GM19324 (cell line): ENCODE measurements around the gene GPR137.
A peak's percentile ranks its signal among the peaks of the same experiment; 100 is the strongest.

Experiments
- ATAC-seq: cut with Tn5 transposase; IDR thresholded peaks from one replicate; pipeline ENCODE4 v1.9.1; 2021; ENCODE audit warnings: mild to moderate bottlenecking, moderate library complexity; ENCODE audit not compliant: unreplicated experiment, low FRiP score

The GPR137 gene

GRCh38 chr11:64263021-64263946 lies 22.4 kb upstream of the GPR137 start:
- no peak for ATAC-seq

GRCh38 chr11:64263947-64264317 lies 21.7 kb upstream of the GPR137 start:
- ATAC-seq = no peak

DNA sequence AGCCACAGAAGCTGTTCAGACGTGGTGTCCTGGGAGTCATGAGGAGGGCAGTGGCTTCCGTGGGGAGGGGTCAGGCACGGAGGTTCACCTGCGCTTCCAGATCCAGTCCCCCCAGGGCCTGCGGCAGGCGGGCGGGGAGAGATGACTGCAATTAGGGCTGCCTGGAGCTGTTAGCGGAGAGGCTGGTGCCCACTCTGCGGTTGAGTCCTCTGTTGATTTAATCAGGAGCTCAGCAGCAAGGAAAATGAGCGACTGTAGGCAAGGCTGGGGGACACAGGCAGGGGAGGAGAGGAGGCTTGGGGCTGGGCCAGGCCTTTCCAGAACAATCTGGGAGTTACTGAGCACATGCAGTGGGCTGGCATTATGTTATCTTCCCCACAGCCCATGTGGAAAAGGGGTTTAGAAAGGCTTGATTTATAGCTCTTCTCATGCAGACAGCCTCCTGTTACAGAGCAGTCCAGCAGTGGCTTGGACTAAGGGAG lies 21.2 kb upstream of the GPR137 start:
- ATAC-seq = no peak

DNA sequence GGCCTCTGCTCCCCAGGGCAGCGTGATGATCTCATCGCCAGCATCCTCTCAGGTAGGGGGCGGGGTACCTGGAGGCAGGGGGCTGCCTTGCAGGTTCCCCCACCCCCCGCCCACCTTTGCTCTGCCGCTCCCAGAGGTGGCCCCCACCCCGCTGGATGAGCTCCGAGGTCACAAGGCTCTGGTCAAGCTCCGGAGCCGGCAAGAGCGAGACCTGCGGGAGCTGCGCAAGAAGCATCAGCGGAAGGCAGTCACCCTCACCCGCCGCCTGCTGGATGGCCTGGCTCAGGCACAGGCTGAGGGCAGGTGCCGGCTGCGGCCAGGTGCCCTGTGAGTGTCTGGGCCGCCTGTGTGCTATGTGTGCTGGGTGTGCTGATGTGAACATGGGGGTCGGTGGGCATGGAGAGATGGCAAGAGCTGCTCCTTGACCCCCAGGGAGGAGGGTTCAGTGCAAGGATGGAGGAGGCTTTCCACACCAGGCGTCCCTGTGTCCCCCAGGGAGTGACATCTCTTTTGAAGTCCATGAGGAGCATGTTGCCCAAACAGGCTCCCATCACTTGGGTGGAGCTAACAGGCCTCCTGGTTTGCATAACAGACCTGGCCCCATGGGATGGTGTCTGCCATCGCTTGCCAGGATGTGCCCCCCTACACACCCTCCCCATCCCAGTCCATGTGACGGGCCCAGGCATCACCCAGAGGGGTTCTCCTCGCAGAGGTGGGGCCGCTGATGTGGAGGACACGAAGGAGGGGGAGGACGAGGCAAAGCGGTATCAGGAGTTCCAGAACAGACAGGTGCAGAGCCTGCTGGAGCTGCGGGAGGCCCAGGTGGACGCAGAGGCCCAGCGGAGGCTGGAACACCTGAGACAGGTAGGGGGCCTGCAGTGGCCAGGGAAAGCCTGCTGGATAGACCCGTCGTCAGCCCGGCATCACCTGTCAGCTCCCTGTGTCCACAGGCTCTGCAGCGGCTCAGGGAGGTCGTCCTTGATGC lies 20.2 kb upstream of the GPR137 start:
- ATAC-seq = no peak

GRCh38 chr11:64266339-64266738 lies 19.3 kb upstream of the GPR137 start:
- ATAC-seq = no peak

DNA sequence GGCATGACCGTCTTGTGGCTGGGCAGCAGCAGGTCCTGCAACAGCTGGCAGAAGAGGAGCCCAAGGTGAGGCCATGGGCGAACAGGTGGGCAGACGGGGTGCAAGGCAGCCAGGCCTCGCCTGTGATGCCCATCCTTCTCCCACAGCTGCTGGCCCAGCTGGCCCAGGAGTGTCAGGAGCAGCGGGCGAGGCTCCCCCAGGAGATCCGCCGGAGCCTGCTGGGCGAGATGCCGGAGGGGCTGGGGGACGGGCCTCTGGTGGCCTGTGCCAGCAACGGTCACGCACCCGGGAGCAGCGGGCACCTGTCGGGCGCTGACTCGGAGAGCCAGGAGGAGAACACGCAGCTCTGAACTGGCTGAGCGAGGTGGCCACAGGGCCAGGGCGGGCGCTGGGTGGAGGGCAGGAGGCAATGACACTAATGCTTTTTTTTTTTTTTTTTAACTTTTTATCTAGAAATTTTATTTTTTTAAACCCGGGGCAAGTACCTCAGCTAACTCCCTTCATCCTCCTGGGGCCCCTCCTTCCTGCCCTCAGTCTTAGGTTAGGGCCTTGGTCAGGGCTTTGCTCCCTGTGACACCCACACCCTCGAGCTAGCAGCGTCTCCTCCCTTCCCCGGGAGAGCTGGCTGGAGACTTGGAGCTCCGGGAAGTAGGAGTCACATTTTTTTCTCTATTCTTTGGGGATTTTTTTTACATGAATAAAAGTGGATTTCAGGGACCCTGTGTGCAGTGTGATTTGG lies 18.3 kb upstream of the GPR137 start:
- no peak for ATAC-seq

GRCh38 chr11:64268025-64268892 lies 17.4 kb upstream of the GPR137 start:
- no peak for ATAC-seq

GRCh38 chr11:64268893-64269539 lies 16.6 kb upstream of the GPR137 start:
- peak; percentile 18 for ATAC-seq

GRCh38 chr11:64269540-64270220 lies 16.0 kb upstream of the GPR137 start:
- peak; percentile 81 for ATAC-seq

GRCh38 chr11:64275031-64275800 lies 10.4 kb upstream of the GPR137 start:
- ATAC-seq = no peak

DNA sequence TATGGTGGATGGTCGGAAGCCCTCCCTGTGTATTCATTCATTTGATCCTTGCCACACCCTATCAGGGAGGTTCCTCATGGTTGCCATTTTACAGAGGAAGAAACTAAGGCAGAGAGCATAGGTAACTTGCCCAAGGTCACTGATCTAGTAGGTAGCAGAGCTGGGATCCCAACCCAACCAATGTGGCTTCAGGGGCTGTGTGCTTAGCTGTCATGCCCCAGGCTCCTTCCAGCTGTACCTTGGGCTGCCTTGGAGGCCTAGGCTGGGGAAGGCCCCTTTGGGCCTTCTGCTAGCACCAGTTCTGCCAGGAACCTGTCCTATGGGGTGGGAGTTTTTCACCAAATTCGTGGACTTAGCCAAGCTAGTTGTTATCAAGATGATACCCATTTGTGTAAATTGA lies 9.8 kb upstream of the GPR137 start:
- no peak for ATAC-seq

DNA sequence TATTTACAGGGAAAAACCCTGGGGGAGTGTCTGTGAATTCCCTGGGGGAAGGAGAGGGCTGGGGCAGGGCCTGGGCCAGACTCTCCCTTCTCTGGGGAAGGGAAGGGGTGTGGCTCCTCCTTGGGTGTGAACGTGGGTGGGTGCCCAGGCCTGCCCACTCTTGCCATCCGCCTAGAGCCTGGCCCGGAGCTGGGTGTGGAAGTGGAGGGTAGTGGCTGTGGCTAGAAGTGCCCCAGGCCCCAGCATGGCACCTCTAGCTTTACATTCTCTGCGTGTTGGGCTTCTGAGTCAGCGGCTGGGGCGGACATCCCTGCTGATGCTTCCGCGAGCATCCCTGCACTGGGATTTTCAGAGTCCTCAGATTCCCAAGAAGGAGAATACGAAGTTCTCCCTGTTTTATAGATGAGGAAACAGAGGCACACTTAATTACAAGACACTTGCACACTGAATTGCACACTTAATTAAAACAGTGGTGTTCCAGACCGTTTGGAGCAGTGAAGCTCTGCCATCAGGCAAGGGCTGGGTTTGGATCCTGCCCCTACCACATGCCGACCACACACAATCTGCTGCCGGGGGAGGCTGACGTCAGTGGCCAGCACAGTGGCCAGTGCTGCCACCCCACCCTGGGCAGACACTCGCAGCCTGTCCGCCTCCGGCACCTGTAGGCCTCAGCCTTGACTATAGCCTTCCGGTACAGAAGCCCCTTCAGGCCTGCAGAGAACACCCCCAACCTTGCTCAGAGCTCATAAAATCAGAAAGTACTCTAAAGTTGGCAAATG lies 8.8 kb upstream of the GPR137 start:
- ATAC-seq = no peak

DNA sequence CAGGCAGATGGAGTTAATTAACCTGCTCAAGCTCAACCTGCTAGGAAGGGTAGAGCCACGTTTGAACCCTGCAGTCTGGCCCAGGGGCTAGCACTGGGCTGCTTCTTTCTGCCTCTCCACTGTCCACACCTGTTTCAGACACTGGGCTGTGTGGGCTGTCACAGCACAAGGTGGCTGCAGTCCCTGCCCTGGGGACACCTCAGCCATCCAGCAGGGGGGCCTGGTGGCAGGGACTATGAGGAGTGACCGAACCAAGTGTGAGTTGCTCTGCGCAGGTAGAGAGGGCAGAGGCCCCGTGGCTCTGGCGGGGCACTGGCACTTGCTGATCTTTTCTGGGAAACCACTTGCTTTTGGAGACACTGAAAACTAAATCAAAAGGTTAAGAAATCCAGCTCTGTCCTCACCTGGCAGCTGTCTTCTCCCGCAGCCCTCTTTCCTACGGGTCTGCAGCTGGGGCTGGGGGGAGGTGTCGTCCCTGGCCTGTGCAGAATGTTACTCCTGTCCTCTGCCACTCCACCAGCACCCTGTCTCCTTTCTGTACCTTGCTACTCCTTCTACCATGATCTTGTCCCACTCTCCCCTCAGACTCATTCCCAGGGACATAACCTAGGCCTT lies 7.0 kb upstream of the GPR137 start:
- no peak for ATAC-seq

DNA sequence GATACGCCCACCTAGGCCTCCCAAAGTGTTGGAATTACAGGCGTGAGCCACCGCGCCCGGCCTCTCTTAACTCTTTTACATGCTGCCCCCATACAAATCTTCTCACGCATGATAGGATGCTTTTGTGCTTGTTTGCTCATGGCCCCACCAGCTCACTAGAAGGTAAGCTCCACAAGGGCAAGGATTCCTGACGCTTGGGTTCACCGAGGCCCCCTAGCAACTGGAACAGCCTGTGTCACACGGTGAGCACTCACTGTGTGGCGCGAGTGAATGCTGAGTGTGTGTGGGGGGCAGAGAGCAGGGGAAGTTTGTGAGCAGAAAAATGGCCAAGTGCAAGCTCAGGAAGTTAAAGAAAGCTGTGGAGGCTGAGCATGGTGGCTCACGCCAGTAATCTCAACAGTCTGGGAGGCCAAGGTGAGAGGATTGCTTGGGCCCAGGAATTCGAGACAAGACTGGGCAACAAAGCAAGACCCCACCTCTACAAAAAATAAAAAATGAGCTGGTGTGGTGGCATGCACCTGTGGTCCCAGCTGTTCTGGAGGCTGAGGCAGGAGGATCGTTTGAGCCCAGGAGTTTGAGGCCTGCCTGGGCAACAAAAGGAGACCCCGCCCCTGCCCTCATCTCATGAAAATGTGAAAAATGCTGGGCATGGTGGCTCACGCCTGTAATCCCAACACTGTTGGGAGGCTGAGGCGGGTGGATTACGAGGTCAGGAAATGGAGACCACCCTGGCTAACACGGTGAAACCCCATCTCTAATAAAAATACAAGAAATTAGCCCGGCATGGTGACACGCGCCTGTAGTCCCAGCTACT lies 3.5 kb upstream of the GPR137 start:
- ATAC-seq = no peak

GRCh38 chr11:64283092-64283491 lies 2.6 kb upstream of the GPR137 start:
- ATAC-seq = no peak
